HG03521 (cell line): ENCODE results near the gene LRRN2.
"Not testable (repeated sequence)": the region's sequence is repeated elsewhere in the genome, so short reads cannot be mapped to it uniquely, and the experiment has no call there.

Experiments used
- ATAC-seq: cut with Tn5 transposase; IDR thresholded peaks from one replicate; pipeline ENCODE4 v1.9.1; 2021; ENCODE audit warnings: mild to moderate bottlenecking, moderate library complexity; ENCODE audit not compliant: unreplicated experiment

Gene LRRN2

DNA sequence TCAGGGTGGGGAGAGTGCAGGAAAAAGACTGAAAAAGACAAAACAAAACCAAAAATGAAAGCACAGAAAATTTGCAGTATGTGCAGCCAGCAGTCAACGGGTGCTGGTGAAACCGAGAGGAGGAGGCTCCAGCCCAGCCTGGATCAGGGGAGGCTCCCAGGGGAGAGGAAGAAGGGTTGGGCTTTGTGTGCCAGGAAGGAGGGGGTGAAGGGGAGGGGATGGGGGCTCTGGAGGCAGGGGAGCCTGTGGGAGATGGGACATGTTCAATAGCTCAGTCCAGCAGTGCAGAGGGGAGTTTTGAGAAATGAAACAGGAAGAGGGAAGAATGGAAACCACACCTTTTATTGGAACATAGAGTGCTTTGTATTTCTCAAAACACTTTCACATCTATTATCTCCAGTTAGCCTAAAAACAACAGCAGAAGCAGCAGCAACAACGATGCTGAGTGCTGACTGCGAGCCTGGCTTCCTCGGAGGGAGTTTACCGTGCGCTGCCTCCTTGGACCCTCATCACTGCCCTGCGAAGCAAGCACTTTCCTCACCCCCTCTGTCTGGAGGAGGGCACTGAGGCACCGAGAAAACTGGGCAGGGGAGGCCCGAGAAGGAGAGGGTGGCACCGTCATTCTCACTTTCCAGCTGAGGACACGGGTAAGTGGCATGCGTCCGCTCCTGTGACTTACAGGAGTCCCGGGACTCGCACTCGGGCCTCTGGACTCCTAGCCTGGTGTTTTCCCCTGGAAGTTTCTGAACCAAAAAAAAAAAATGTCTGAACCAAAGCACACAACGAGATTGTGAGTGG is 106.5 kb downstream of the LRRN2 start:
- peak; percentile 66 for ATAC-seq

DNA sequence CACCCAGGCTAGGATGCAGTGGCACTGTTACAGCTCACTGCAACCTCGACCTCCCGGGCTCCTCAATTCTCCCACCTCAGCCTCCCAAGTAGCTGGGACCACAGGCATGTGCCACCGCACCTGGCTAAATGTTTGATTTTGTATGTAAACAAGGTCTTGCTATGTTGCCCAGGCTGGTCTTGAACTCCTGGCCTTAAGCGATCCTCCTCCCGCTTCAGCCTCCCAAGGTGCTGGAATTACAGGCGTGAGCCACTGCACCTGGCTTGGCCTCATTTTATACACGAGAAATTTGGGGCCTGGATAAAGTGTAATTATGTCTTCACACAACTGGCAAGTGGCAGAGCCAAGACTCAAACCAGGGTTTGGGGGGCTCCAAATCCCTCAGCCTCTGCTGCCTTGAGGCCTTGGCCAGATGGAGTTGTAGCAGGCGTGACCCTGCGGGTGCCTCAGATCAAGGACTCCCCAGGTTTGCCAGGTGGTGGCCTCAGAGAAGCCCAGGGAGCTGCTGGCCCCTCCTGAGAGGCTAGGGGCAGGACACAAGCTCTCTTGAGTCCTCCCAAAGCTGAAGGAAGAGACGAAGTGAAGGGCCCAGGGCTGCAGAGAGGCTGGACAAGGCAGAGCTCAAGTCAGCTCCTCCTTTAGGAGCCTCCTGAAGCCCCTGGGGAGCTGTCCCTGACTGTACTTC is 107.6 kb downstream of the LRRN2 start:
- no peak for ATAC-seq

DNA sequence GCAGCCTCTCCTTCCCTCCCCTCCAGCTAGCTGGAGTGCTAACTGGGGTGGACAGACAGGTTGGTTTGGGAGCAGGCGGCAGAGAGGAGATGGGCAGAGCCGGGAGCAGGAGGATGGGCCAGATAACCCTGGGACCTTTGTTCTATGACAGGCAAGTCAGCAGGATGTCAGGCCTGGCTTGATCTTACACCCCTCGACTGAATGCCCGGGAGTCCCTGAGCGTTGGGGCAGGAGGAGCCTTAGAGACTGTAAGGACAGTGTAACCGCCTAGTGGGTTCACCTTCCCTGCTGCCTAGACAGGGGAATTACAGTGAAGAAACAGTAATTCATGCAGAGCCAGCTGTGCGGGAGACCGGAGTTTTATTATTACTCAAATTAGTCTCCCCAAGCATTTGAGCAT is 109.1 kb downstream of the LRRN2 start:
- no peak for ATAC-seq

DNA sequence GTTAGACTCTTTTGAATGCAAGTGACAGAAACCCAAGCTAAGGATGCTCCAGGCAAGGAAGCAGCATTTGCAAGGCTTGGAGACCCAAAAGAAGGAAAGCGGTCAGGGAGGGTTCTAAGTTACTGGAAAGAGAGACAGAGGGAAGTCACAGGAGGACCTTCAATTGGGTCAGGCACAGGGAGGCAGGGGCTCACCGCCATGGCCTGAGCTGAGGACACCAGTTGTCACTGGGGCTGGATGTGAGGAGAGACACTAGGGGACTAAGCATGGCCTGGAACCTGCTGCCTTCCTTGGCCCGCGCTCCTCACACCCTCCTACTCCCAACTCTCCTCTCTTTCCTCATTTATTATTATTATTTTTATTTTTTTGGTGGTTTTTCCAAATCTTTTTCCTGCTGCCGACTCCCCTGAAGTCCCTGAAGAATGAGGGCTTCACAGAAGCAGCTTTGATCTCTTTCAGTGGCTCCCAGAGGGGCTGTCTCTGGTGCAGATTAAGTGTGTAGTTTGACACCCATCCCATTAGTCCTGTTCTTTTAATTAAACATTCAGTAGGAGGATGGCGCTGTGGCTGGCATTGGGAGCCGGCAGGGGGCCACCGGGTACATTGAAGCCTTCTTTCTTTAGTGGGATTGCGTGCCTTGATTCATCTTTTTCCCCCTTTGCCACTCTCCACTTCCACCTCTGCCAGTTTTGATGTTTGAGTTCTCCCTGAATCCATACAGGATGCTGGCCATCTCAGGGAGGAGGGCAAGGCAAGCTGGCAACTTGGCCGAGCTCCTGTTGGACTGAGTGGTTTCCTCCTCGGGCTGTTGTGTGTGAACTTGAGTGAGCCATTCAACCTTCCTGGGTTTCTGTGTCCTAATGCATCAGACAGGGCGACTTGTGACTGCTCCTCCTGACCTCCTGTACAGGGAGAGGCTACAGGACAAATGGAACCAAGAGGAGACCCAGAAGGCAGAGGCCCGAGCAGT is 110.0 kb downstream of the LRRN2 start:
- no peak for ATAC-seq

DNA sequence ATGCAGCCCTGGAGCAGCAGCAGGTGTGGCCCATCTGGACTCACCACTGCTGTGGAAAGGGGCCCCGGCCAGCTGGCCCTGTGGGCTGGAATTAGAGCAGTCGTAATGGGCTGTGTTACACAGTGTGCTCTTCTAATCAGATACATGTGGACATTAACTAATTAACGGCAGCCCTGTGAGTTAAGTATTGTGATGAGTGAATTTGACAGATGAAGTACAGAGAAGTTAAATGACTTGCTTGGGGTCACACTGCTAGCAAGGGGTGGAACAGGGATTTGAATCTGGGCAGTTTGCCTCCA is 110.7 kb downstream of the LRRN2 start:
- no peak for ATAC-seq

DNA sequence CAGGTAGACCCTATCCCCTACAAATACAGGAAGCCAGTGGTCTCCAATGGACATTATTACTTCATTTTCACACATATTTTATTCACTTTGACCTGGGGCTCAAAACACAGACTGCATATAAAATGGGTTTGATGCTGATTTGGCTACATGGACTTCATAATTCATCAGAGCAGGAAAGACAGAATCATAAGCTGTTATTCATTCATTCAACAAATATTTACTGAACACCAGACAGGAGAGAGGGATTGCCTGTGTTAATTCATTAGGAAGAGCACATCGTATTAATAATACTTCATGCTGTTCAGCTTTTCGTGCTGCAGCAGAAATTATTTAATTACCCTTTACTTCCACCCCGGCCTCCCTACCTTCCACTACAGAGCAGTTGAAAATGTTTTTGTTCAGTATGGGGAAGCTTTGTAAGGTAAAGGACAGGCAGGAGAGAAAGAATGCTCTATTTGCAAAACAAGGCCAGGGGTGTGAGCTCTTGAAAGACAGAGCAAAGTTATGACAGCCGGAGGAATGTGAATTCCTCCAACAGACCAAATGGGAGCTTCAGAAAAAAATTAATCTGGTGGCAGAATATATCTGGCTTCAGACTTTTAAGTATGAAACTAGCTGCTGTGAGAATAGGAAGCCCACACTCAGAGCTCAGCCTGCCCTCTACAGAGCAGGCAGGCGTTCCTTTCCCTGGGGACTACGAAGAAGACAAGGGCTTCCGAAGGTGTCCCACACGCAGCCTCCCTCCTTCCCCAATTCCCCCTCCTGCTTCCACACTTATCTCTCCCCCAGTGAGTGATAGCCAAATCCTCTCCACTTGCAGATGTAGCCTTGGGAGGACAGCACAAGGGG is 111.3 kb downstream of the LRRN2 start:
- ATAC-seq = no peak

DNA sequence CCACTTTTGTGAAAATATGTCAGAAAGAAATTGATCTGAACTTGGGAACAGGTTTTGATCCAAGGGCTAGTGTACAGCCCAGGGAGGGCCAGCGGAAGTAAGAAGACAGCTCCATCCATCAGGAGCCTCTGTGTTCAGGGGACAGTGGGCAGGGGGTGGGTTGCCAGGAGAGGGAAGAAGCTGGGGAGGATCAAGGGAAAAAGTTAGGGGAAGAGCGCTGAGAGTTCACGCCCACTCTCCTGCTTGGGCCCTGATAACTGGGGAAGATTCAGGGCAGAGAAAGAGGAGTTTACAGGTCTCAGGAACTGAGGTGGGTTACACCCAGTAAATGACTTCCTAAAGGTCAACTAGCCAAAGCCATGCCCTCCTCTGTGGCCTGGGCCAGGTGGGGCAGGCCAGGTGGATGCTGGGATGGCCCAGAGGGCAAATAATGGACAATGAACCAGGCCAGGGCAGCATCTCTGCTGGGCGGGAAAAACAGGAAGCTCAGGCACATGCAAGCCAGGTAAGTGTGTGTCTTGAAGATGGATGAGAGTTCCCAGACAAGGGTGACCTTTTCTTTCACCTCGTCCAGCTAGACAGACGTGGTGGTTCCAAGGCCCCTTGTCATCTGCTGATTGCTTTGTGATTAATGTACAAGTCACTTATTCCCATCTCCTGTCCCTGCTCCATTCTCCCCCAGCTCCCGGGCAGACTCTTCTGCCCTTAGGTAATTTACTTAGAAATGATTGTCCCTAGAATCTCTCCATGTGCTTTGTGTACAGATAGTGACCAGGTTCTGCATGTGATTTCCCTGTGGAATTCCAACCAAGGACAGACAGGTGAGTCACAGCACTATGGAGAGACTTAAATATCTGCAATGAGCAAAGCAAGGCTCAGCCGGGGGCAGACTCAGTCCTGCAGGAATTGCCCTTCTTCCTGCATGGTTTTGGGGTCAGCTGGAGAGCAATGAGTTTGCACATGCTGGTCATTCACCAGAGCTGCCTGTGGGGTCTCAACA is 112.3 kb downstream of the LRRN2 start:
- ATAC-seq = no peak

DNA sequence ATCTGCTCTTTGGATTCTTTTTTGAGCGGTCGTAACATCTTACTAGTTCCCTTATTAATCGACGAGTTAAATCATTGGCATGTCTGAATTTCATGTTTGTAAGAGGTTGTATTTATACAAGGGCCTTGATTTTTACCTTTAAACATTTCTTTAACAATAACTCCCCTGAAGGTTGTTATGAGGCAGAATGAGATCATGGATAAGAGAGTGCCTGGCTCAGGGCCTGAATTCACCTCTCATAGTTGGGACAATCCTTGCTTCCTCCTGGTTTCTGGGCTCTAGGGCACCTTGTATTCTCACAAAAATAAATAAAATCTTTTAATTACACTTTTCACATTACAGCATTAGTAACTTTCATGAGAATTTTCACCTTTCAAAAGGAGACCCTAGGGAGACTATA is 113.9 kb downstream of the LRRN2 start:
- ATAC-seq = no peak

DNA sequence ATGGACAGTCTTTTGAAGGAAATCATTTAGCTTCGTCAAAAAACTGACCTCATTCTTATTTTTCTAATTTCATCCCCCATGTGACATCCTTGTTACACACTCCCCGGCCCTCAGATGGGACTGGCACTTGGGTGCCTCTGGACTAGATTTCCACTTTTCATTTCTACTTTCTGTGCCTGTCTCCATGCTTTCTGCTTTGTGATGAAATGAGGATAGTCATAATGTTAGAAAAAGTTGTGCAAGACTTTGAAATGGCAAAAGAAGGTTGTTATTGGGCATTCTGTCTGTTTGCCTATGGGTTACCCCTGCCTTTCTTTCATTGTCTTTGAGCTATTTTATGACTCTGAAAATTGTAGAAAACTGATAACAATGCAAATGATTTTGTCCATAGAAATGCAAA is 114.4 kb downstream of the LRRN2 start:
- no peak for ATAC-seq

DNA sequence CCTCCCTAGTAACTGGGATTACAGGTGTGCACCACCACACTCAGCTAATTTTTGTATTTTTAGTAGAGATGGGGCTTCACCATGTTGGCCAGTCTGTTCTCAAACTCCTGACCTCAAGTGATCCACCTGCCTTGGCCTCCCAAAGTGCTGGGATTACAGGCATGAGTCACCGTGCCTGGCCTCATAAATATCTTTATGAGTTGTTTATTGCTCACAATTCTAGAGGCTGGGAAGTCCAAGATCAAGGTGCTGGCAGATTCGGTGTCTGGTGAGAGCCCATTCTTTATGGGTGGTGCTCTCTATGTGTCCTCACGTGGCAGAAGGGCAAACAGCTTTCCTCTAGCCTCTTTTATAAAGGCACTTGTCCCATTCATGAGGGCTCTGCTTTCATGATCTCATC is 115.5 kb downstream of the LRRN2 start:
- not testable (repeated sequence) for ATAC-seq

DNA sequence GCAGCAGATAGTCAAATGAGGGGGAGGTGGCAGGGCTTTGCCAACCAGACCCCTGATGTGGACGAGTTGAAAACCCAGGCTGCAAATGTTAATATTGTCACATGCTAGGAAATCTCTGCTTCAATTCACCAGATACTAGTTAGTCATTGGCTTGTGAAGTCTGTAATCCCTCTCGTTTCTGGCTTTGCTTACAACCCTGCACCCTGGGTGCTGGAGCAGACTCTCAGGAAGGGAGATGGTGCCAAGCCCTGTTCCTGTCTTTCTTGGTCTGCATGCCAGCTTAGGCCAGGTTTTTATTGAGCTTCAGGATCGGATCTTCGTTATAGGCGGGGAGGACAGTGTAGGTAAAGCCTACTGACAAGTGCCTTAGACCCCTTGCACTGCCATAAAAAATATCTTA is 116.1 kb downstream of the LRRN2 start:
- no peak for ATAC-seq

DNA sequence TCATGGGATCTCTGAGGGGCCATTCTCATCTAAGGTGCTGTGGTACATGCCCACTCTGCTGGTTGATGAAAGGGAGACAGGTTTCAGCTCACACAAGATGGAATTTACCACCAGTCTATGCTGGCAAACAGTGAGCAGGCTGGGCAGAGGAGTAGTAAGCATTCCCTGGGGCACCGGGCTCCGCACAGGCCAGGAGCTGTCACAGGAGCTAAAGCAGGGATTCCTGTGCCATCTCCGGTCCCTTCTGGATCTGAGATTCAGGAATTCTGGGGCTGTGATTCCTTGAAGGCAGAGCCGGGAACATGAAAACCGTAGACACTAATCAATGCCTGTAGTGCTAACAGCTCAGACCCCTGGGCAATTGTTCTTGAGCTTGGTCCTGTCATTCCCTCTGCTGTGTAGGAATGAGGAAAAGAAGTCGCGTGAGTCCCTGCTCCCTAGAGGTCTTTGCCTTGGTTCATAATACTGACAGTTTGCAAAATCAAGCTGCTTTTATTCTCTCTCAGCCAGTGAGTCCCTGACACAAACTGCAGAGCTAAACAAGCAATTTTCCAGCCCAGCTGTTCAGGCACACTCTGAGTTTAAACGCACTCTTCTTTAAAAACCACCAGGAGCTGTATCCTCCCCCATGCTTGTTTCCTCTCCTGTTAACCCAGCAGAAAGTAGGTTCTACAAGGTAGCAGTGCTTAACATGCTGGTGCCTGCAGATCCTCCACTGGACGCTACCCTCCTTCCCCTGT is 116.8 kb downstream of the LRRN2 start:
- no peak for ATAC-seq
